ENCODE measurements around the gene FAM181A. TPM values are rescaled to one million over a fixed set of nuclear protein-coding genes. Genes with fewer than 3 reads are reported as not detected.

Gene FAM181A
- polyA plus RNA-seq, 1 donor (not counting 4 experiments of a cell fraction or from before 2014, with no cell fraction given): 0.04 TPM

DNA sequence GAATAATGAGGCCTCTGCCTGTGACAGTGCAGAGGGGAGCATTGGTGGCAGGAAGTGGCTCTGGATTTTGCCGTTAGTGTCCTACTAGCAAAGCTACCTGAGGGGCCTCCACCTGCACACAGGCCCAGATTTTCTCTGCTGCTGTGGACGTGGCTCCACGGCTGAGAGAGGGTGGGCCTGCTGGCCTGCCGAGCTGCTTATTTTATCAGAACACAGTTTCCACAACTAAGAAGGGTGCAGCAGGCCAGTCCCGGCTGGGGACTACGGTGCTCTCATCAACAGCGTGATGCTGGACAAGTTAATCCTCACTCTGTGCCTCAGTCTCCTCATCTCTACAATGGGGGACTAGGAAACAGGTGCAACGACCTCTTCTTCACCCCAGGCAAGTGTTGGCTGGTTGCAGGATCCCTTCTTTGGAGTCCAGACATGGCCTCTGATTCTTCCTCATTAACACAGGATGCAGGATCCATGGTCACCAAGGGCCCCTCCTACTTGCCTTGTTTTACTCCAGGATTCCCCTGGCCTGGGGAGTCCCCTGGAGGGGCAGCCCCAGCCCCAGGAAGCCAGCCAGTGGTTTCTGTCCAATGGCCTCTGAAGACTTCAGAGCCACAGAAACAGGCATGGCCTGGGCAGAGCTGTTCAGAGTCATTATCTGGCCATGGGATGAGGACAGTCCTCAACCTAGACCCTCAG is 3.3 kb downstream of the FAM181A start:
- Histone ChIP-seq H3K9ac (ENCODE audit: control insufficient read depth, extremely low read depth, insufficient read depth, low read length) (no peak overlapping the region), H2AFZ (ENCODE audit: control insufficient read depth, low read length) (no peak overlapping the region), H3K9me3 (ENCODE audit: control insufficient read depth, low read depth, low read length) (no peaks in the 10 kb centered on the region), H3K79me2 (ENCODE audit: control insufficient read depth, insufficient read depth, low read length) (no peaks in the 10 kb centered on the region), H3K36me3 (ENCODE audit: control insufficient read depth in 2 of 2, extremely low read depth in 1 of 2, insufficient read depth in 2 of 2, low read length in 2 of 2) (no peaks in the 10 kb centered on the region), H3K27me3 (ENCODE audit: control insufficient read depth, extremely low read depth, insufficient read depth, low read length) (no peaks in the 10 kb centered on the region), H3K27ac (ENCODE audit: control insufficient read depth, insufficient read depth, low read length) (no peak overlapping the region), H4K20me1 (ENCODE audit: control insufficient read depth, extremely low read depth, insufficient read depth, low read length) (no peaks in the 10 kb centered on the region), H3K9me1 (ENCODE audit: control insufficient read depth, extremely low read depth, insufficient read depth, low read length) (no peaks in the 10 kb centered on the region), H3K4me1 (ENCODE audit: control insufficient read depth, extremely low read depth, insufficient read depth, low read length) (no peaks in the 10 kb centered on the region), H3K4me2 (ENCODE audit: control insufficient read depth, extremely low read depth, insufficient read depth, low read depth, low read length) (no peak overlapping the region), H3K4me3 (ENCODE audit: control insufficient read depth in 2 of 3, extremely low read depth in 1 of 3, insufficient read depth in 2 of 3, low read depth in 1 of 3, low read length in 3 of 3) (no peak overlapping the region)
- DNase-seq (ENCODE audit: low read depth, low spot score) (no peak), FAIRE-seq (no peak)
- TF ChIP-seq CTCF (optimal IDR thresholded peaks at IDR 0.05 in 1 of 3, IDR thresholded peaks at IDR 0.05 in 1 of 3, conservative IDR thresholded peaks at IDR 0.05 in 1 of 3; ENCODE audit: extremely low read depth in 1 of 3, insufficient read depth in 2 of 3, low read length in 3 of 3): no peak
- TF ChIP-seq EZH2 (IDR thresholded peaks at IDR 0.05; ENCODE audit: low read length): no peak
- dilution Hi-C loops (cut with MboI; ENCODE audit: extremely low pct_ligation_motif_present, low sequenced_read_pairs): no loop called here

- TF ChIP-seq EZH2 (IDR thresholded peaks at IDR 0.05; ENCODE audit: low read length) (no peak), CTCF (optimal IDR thresholded peaks at IDR 0.05 in 1 of 3, IDR thresholded peaks at IDR 0.05 in 1 of 3, conservative IDR thresholded peaks at IDR 0.05 in 1 of 3; ENCODE audit: extremely low read depth in 1 of 3, insufficient read depth in 2 of 3, low read length in 3 of 3) (no peak)
- Histone ChIP-seq H3K9me3 (ENCODE audit: control insufficient read depth, low read depth, low read length) (no peaks in the 10 kb centered on the region), H3K4me1 (ENCODE audit: control insufficient read depth, extremely low read depth, insufficient read depth, low read length) (no peaks in the 10 kb centered on the region), H2AFZ (ENCODE audit: control insufficient read depth, low read length) (no peak overlapping the region), H4K20me1 (ENCODE audit: control insufficient read depth, extremely low read depth, insufficient read depth, low read length) (no peaks in the 10 kb centered on the region), H3K36me3 (ENCODE audit: control insufficient read depth in 2 of 2, extremely low read depth in 1 of 2, insufficient read depth in 2 of 2, low read length in 2 of 2) (no peaks in the 10 kb centered on the region), H3K27me3 (ENCODE audit: control insufficient read depth, extremely low read depth, insufficient read depth, low read length) (no peaks in the 10 kb centered on the region), H3K27ac (ENCODE audit: control insufficient read depth, insufficient read depth, low read length) (no peak overlapping the region), H3K79me2 (ENCODE audit: control insufficient read depth, insufficient read depth, low read length) (no peaks in the 10 kb centered on the region), H3K9ac (ENCODE audit: control insufficient read depth, extremely low read depth, insufficient read depth, low read length) (no peak overlapping the region), H3K9me1 (ENCODE audit: control insufficient read depth, extremely low read depth, insufficient read depth, low read length) (no peaks in the 10 kb centered on the region), H3K4me2 (ENCODE audit: control insufficient read depth, extremely low read depth, insufficient read depth, low read depth, low read length) (no peak overlapping the region), H3K4me3 (ENCODE audit: control insufficient read depth in 2 of 3, extremely low read depth in 1 of 3, insufficient read depth in 2 of 3, low read depth in 1 of 3, low read length in 3 of 3) (no peak overlapping the region)
- FAIRE-seq (no peak), DNase-seq (ENCODE audit: low read depth, low spot score) (no peak)
- dilution Hi-C loops (cut with MboI; ENCODE audit: extremely low pct_ligation_motif_present, low sequenced_read_pairs): no loop called here
These were observed 3.8 kb downstream of the FAM181A start for GRCh38 chr14:93930989-93931307.

Data from keratinocyte (primary cell).